Liver (tissue), 9 donors: Measurements from ENCODE around the gene ILRUN. TPM values are rescaled to one million over a fixed set of nuclear protein-coding genes. Genes with fewer than 3 reads are reported as not detected.

Source experiments
- DNase-seq: peaks from one replicate; pipeline ENCODE4 v3.0.0-alpha.2; 2017; ENCODE audit warnings: low spot score
- H3K27ac ChIP-seq, 2 donors: one replicate each; pipeline ENCODE4 v1.7.0; 2013; ENCODE audit warnings: inconsistent platforms in 2 of 2, low read length in 2 of 2, control low read depth in 1 of 2, low read depth in 1 of 2, mild to moderate bottlenecking in 1 of 2
- H3K27me3 ChIP-seq, 4 donors: one replicate each; pipeline versions ENCODE4 v1.6.1 to v1.7.0; 2013; ENCODE audit warnings: low read length in 3 of 4, inconsistent platforms in 1 of 4, mild to moderate bottlenecking in 1 of 4, moderate library complexity in 1 of 4; ENCODE audit not compliant: control insufficient read depth in 4 of 4, insufficient read depth in 4 of 4
- H3K36me3 ChIP-seq, 4 donors: one replicate each; pipeline versions ENCODE4 v1.6.1 to v1.7.0; 2013; ENCODE audit warnings: low read length in 3 of 4, mild to moderate bottlenecking in 3 of 4, low read depth in 1 of 4, moderate library complexity in 1 of 4; ENCODE audit not compliant: control insufficient read depth in 4 of 4, insufficient read depth in 3 of 4
- H3K4me1 ChIP-seq, 4 donors: one replicate each; pipeline versions ENCODE4 v1.6.1 to v1.7.0; 2013; ENCODE audit warnings: low read length in 3 of 4, mild to moderate bottlenecking in 3 of 4, moderate library complexity in 1 of 4; ENCODE audit not compliant: control insufficient read depth in 4 of 4, insufficient read depth in 4 of 4
- H3K4me3 ChIP-seq, 3 donors: one replicate each; pipeline versions ENCODE4 v1.6.1 to v1.7.0; 2013; ENCODE audit warnings: low read length in 3 of 3, control low read depth in 1 of 3, low read depth in 1 of 3, mild to moderate bottlenecking in 1 of 3
- H3K9ac ChIP-seq, 2 donors: one replicate each; pipeline ENCODE4 v1.7.0; 2013; ENCODE audit warnings: low read length in 2 of 2, mild to moderate bottlenecking in 2 of 2, moderate library complexity in 2 of 2, control low read depth in 1 of 2, low read depth in 1 of 2
- H3K9me3 ChIP-seq, 4 donors: one replicate each; pipeline versions ENCODE4 v1.6.1 to v1.7.0; 2013; ENCODE audit warnings: low read length in 3 of 4; ENCODE audit not compliant: control insufficient read depth in 4 of 4
- ATF3 ChIP-seq: IDR thresholded peaks from 2 replicates; pipeline ENCODE4 v1.6.1; 2016; ENCODE audit warnings: antibody characterized with exemption
- CTCF ChIP-seq: fragments of 150-350 bp; IDR thresholded peaks from 2 replicates; pipeline ENCODE4 v1.5.1; 2017; ENCODE audit warnings: improper control_type of control experiment, low read depth, low read length; ENCODE audit not compliant: missing input control
- EGR1 ChIP-seq, 2 donors: IDR thresholded peaks; 2 replicates each; pipeline ENCODE4 v1.6.1; 2016 to 2018; ENCODE audit warnings: antibody characterized with exemption in 2 of 2, low read depth in 2 of 2
- FOXA1 ChIP-seq: IDR thresholded peaks from 2 replicates; pipeline ENCODE4 v1.6.1; 2016; ENCODE audit warnings: antibody characterized with exemption
- FOXA2 ChIP-seq: IDR thresholded peaks from 2 replicates; pipeline ENCODE4 v1.6.1; 2016; ENCODE audit warnings: antibody characterized with exemption
- GABPA ChIP-seq, 2 donors: IDR thresholded peaks in 1 of 2; conservative IDR thresholded peaks in 1 of 2; 2 replicates each; pipeline ENCODE4 v1.6.1; 2016; ENCODE audit warnings: antibody characterized with exemption in 2 of 2, mild to moderate bottlenecking in 1 of 2, moderate library complexity in 1 of 2
- HNF4A ChIP-seq, 2 donors: conservative IDR thresholded peaks; 2 replicates each; pipeline ENCODE4 v1.6.1; 2016; ENCODE audit warnings: antibody characterized with exemption in 2 of 2, mild to moderate bottlenecking in 2 of 2
- HNF4G ChIP-seq: IDR thresholded peaks from 2 replicates; pipeline ENCODE4 v1.6.1; 2016; ENCODE audit warnings: antibody characterized with exemption
- JUND ChIP-seq, 2 donors: IDR thresholded peaks; 2 replicates each; pipeline ENCODE4 v1.6.1; 2016; ENCODE audit warnings: antibody characterized with exemption in 2 of 2
- NR2F2 ChIP-seq: IDR thresholded peaks from 2 replicates; pipeline ENCODE4 v1.6.1; 2016; ENCODE audit warnings: antibody characterized with exemption
- REST ChIP-seq: IDR thresholded peaks from 2 replicates; pipeline ENCODE4 v1.6.1; 2016; ENCODE audit warnings: antibody characterized with exemption, mild to moderate bottlenecking
- RXRA ChIP-seq, 2 donors: IDR thresholded peaks; 2 replicates each; pipeline ENCODE4 v1.6.1; 2017 to 2018; ENCODE audit warnings: antibody characterized with exemption in 2 of 2, mild to moderate bottlenecking in 1 of 2
- SP1 ChIP-seq: IDR thresholded peaks from 2 replicates; pipeline ENCODE4 v1.6.1; 2018; ENCODE audit warnings: antibody characterized with exemption, mild to moderate bottlenecking
- TAF1 ChIP-seq: conservative IDR thresholded peaks from 2 replicates; pipeline ENCODE4 v1.6.1; 2016; ENCODE audit warnings: antibody characterized with exemption, mild to moderate bottlenecking
- YY1 ChIP-seq: IDR thresholded peaks from 2 replicates; pipeline ENCODE4 v1.6.1; 2016; ENCODE audit warnings: antibody characterized with exemption, mild to moderate bottlenecking
- ZBTB33 ChIP-seq: IDR thresholded peaks from 2 replicates; pipeline ENCODE4 v1.6.1; 2016; ENCODE audit warnings: antibody characterized with exemption
- WGBS: extraction: QIAGEN DNeasy Blood & Tissue Kit; methylation state at CpG from one replicate; pipeline ENCODE4 v1.1.7; 2013; 5-methylcytosine and 5-hydroxymethylcytosine counted together
- polyA plus RNA-seq, 2 donors: library from polyadenylated mRNA; stranded (reverse) in 1 of 2; unstranded in 1 of 2; fragments of 200-250 nt in 1 of 2; fragments of >200 nt in 1 of 2; fragmentation: Nextera tagmentation in 1 of 2; extraction: Ambion mirVana in 1 of 2; gene quantifications; one replicate each; pipeline versions ENCODE4 v1.2.1 to v1.2.3, GENCODE V29; 2013 to 2015
- total RNA-seq, 2 donors: library from RNA; depleted of rRNA; stranded (reverse); fragments of >200 nt; gene quantifications; one replicate each; pipeline ENCODE4 v1.2.3, GENCODE V29; 2014
- donor health status: healthy.
- donor health status: healthy.
- donor health status: healthy.
- donor health status: healthy.
- donor health status: healthy.

Gene ILRUN
- total and polyA plus RNA-seq, 4 donors = 20.3 to 77.3 (median 46.2) TPM

GRCh38 chr6:34726055-34726454 is 29.5 kb upstream of the ILRUN start:
- Histone ChIP-seq H3K4me1 (no peaks in the 10 kb centered on the region), H3K27ac (no peak overlapping the region), H3K9ac (no peak overlapping the region), H3K27me3 (no peaks in the 10 kb centered on the region), H3K36me3 (peaks cover 0 to 1% (median 0%) of the 10 kb centered on the region in 4 donors), H3K4me3 (no peak overlapping the region), H3K9me3 (no peaks in the 10 kb centered on the region)
- TF ChIP-seq REST (no peak), GABPA (IDR thresholded peaks at IDR 0.05 in 1 of 2, conservative IDR thresholded peaks at IDR 0.05 in 1 of 2) (no peak), HNF4A (conservative IDR thresholded peaks at IDR 0.05) (no peak), HNF4G (no peak), CTCF (no peak), YY1 (no peak), NR2F2 (no peak), ZBTB33 (no peak), ATF3 (no peak), FOXA1 (no peak), RXRA (IDR thresholded peaks at IDR 0.05) (no peak), FOXA2 (no peak), JUND (IDR thresholded peaks at IDR 0.05) (no peak), EGR1 (IDR thresholded peaks at IDR 0.05; ENCODE audit: low read depth in 2 of 2) (no peak), SP1 (no peak), TAF1 (no peak)
- DNase-seq = no peak
- WGBS = 98% methylated on average over 1 of the region's 1 CpG

- no peaks in the 10 kb centered on the region for H3K9me3 ChIP-seq
- no peak overlapping the region for H3K9ac ChIP-seq
- peaks cover 0 to 1% (median 0%) of the 10 kb centered on the region in 4 donors for H3K36me3 ChIP-seq
- no peak overlapping the region for H3K27ac ChIP-seq
- DNase-seq = no peak
- H3K4me1 ChIP-seq = no peaks in the 10 kb centered on the region
- 56% methylated on average over 2 of the region's 2 CpGs for WGBS
- no peaks in the 10 kb centered on the region for H3K27me3 ChIP-seq
- no peak for TF ChIP-seq JUND (IDR thresholded peaks at IDR 0.05)
- no peak for TF ChIP-seq CTCF
- no peak overlapping the region for H3K4me3 ChIP-seq
Measured at GRCh38 chr6:34723203-34723602, 26.6 kb upstream of the ILRUN start.
